Osteoblast (primary cell): Measurements from ENCODE around the gene GABARAPL2. TPM values are rescaled to one million over a fixed set of nuclear protein-coding genes. Genes with fewer than 3 reads are reported as not detected.
A peak's percentile ranks its signal among the peaks of the same experiment; 100 is the strongest.

Source experiments
- DNase-seq: peaks from one replicate; pipeline ENCODE4 v3.0.0; 2011; ENCODE audit warnings: low spot score, mixed read lengths; ENCODE audit not compliant: insufficient read length; ENCODE audit errors: missing footprints
- H2AFZ ChIP-seq: 2 replicates; pipeline ENCODE4 v1.6.0; 2011; ENCODE audit warnings: mild to moderate bottlenecking, low read length
- H3K27ac ChIP-seq: 2 replicates; pipeline ENCODE4 v1.5.1; 2011; ENCODE audit warnings: mild to moderate bottlenecking, low read depth, low read length, moderate library complexity
- H3K27me3 ChIP-seq: 2 replicates; pipeline ENCODE4 v1.6.0; 2012; ENCODE audit warnings: mild to moderate bottlenecking, control low read depth, inconsistent platforms, low read length, moderate library complexity; ENCODE audit not compliant: insufficient read depth
- H3K36me3 ChIP-seq: 2 replicates; pipeline ENCODE4 v1.5.1; 2011; ENCODE audit warnings: mild to moderate bottlenecking, low read length, control low read depth, moderate library complexity; ENCODE audit not compliant: insufficient read depth
- H3K4me1 ChIP-seq: 2 replicates; pipeline ENCODE4 v1.5.1; 2011; ENCODE audit warnings: mild to moderate bottlenecking, low read length, control low read depth, moderate library complexity; ENCODE audit not compliant: insufficient read depth
- H3K4me2 ChIP-seq: 2 replicates; pipeline ENCODE4 v1.6.0; 2011; ENCODE audit warnings: mild to moderate bottlenecking, low read length; ENCODE audit not compliant: insufficient read depth
- H3K4me3 ChIP-seq: fragments of 200-600 bp; sonication (generic); 3 replicates; pipeline ENCODE4 v1.5.1; 2012; ENCODE audit warnings: mild to moderate bottlenecking, low read length, inconsistent platforms; ENCODE audit not compliant: insufficient read depth
- H3K79me2 ChIP-seq: 2 replicates; pipeline ENCODE4 v1.6.0; 2012; ENCODE audit warnings: mild to moderate bottlenecking, low read length, control low read depth, inconsistent platforms; ENCODE audit not compliant: insufficient read depth
- H3K9me3 ChIP-seq: 2 replicates; pipeline ENCODE4 v1.5.1; 2011; ENCODE audit warnings: low read depth, low read length, control low read depth
- H4K20me1 ChIP-seq: 2 replicates; pipeline ENCODE4 v1.6.0; 2012; ENCODE audit warnings: mild to moderate bottlenecking, low read length, control low read depth; ENCODE audit not compliant: insufficient read depth
- CTCF ChIP-seq: IDR thresholded peaks from 2 replicates; pipeline ENCODE4 v1.5.1; 2011; ENCODE audit warnings: mild to moderate bottlenecking, low read depth, low read length, moderate library complexity; ENCODE audit errors: extremely low read depth
- total RNA-seq: library from RNA; depleted of rRNA; stranded (reverse); fragments of >200 nt; gene quantifications from 2 replicates; pipeline ENCODE4 v1.2.3, GENCODE V29; 2012

Gene GABARAPL2
- total RNA-seq, 1 donor: 32.9 TPM

- Histone ChIP-seq H3K27ac (peak overlapping the region; percentile 26), H3K9me3 (no peaks in the 10 kb centered on the region), H3K4me2 (peak overlapping the region; percentile 97), H3K79me2 (peaks cover 32% of the 10 kb centered on the region), H3K27me3 (peaks cover 3% of the 10 kb centered on the region), H3K36me3 (peaks cover 32% of the 10 kb centered on the region), H3K4me3 (peak overlapping the region; percentile 96), H4K20me1 (peaks cover 19% of the 10 kb centered on the region), H2AFZ (peak overlapping the region; percentile 84), H3K4me1 (peaks cover 22% of the 10 kb centered on the region)
- TF ChIP-seq CTCF: no peak
- DNase-seq: peak; percentile 80
Measured at GRCh38 chr16:75566758-75567255, 628 bp downstream of the GABARAPL2 start.

- H3K4me3 ChIP-seq: no peak overlapping the region
Measured at GRCh38 chr16:75567911-75568310, 1.7 kb downstream of the GABARAPL2 start.

GRCh38 chr16:75570396-75571065, 4.4 kb downstream of the GABARAPL2 start:
- H3K79me2 ChIP-seq: peaks cover 42% of the 10 kb centered on the region
- peaks cover 15% of the 10 kb centered on the region for H3K4me1 ChIP-seq
- no peaks in the 10 kb centered on the region for H3K9me3 ChIP-seq
- no peak for TF ChIP-seq CTCF
- H4K20me1 ChIP-seq: peaks cover 31% of the 10 kb centered on the region
- H3K27me3 ChIP-seq: no peaks in the 10 kb centered on the region
- no peak overlapping the region for H2AFZ ChIP-seq
- H3K36me3 ChIP-seq: peaks cover 62% of the 10 kb centered on the region
- no peak overlapping the region for H3K4me2 ChIP-seq
- no peak overlapping the region for H3K4me3 ChIP-seq
- no peak overlapping the region for H3K27ac ChIP-seq
- DNase-seq: no peak

More at GRCh38 chr16:75567911-75568310, 1.7 kb downstream of the GABARAPL2 start:
- no peak for TF ChIP-seq CTCF
- no peak for DNase-seq
- Histone ChIP-seq H3K9me3 (no peaks in the 10 kb centered on the region), H3K4me1 (peaks cover 22% of the 10 kb centered on the region), H2AFZ (no peak overlapping the region), H3K79me2 (peaks cover 36% of the 10 kb centered on the region), H4K20me1 (peaks cover 27% of the 10 kb centered on the region), H3K4me2 (no peak overlapping the region), H3K27ac (no peak overlapping the region), H3K27me3 (no peaks in the 10 kb centered on the region), H3K36me3 (peaks cover 41% of the 10 kb centered on the region)

DNA sequence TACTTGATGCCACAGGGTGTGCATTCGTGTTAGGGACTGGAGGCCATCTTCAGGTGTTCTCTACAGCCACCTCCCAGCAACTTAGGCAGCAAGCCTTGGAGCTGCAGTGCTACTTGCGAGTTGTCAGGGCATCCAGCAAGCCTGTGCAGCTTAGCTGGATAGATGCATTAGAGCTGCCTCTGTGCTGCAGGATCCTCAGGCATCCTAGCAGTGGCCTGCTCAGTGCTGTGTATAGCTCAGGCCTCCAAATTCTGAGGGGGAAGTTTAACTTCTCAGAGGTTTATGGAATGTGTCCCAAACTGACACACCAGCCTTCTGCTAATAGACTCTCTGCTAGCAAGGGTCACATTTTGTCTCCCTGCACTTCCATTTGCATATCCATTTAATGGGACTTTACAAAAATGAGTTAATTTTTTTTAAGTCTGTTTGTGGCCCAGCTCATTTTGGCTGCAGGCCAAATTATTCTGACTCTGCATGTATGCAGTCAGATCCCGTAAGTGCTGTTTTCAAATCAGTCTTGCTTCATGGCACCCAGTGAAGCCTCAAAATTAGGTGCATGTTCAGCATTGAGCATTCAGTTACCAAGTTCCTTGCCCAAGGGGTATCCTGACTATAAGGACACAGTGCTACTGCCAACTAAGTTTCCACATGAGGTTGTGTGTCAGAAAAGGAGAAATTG, 6.8 kb downstream of the GABARAPL2 start:
- H2AFZ ChIP-seq: no peak overlapping the region
- peaks cover 21% of the 10 kb centered on the region for H4K20me1 ChIP-seq
- TF ChIP-seq CTCF: no peak
- H3K4me1 ChIP-seq: no peaks in the 10 kb centered on the region
- no peak overlapping the region for H3K27ac ChIP-seq
- H3K79me2 ChIP-seq: peaks cover 29% of the 10 kb centered on the region
- no peak overlapping the region for H3K4me3 ChIP-seq
- no peak for DNase-seq
- peaks cover 84% of the 10 kb centered on the region for H3K36me3 ChIP-seq
- H3K4me2 ChIP-seq: no peak overlapping the region
- no peaks in the 10 kb centered on the region for H3K27me3 ChIP-seq
- H3K9me3 ChIP-seq: no peaks in the 10 kb centered on the region
